Measurements from ENCODE around the gene GTF3C1.

GTF3C1 gene

DNA sequence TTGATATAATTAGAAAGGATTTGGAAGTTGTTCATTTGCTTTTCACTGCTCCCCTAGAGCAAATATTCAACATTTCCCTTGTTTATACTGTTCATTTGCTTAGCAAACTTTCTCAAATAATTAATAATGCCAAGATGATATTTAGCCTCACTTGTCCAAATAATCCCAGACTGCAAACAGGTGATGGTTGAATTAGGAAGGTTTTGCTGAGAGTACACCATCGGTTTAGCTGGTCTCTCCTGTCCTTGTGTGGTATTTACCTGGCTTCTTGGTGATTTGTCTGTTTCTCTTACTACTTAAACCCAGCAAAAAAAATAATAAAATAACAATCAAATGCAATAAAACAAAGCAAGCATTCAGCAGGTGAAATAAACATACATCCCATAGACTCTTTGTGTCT is 6.8 kb upstream of the GTF3C1 start:
- Histone ChIP-seq H3K9ac (ENCODE audit: low read length) (no peak overlapping the region), H4K20me1 (ENCODE audit: insufficient read depth, low read length) (no peaks in the 10 kb centered on the region), H3K27me3 (ENCODE audit: low read depth, low read length) (no peaks in the 10 kb centered on the region), H3K79me2 (ENCODE audit: low read length) (no peaks in the 10 kb centered on the region), H3K9me3 (ENCODE audit: insufficient read depth, low read length) (no peaks in the 10 kb centered on the region), H2AFZ (ENCODE audit: low read depth, low read length) (no peak overlapping the region), H3K4me2 (ENCODE audit: low read length) (no peak overlapping the region), H3K4me1 (ENCODE audit: low read length) (no peaks in the 10 kb centered on the region), H3K27ac (ENCODE audit: low read length) (no peak overlapping the region), H3K4me3 (ENCODE audit: low read length) (no peak overlapping the region), H3K36me3 (replicated peaks; ENCODE audit: low read depth, low read length) (no peaks in the 10 kb centered on the region)
- no peak for TF ChIP-seq EZH2phosphoT487 (IDR thresholded peaks at IDR 0.05; ENCODE audit: low read depth)
- TF ChIP-seq, protein P1, sequence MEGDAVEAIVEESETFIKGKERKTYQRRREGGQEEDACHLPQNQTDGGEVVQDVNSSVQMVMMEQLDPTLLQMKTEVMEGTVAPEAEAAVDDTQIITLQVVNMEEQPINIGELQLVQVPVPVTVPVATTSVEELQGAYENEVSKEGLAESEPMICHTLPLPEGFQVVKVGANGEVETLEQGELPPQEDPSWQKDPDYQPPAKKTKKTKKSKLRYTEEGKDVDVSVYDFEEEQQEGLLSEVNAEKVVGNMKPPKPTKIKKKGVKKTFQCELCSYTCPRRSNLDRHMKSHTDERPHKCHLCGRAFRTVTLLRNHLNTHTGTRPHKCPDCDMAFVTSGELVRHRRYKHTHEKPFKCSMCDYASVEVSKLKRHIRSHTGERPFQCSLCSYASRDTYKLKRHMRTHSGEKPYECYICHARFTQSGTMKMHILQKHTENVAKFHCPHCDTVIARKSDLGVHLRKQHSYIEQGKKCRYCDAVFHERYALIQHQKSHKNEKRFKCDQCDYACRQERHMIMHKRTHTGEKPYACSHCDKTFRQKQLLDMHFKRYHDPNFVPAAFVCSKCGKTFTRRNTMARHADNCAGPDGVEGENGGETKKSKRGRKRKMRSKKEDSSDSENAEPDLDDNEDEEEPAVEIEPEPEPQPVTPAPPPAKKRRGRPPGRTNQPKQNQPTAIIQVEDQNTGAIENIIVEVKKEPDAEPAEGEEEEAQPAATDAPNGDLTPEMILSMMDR (IDR thresholded peaks at IDR 0.05; ENCODE audit: low read depth, low read length), result no peak

DNA sequence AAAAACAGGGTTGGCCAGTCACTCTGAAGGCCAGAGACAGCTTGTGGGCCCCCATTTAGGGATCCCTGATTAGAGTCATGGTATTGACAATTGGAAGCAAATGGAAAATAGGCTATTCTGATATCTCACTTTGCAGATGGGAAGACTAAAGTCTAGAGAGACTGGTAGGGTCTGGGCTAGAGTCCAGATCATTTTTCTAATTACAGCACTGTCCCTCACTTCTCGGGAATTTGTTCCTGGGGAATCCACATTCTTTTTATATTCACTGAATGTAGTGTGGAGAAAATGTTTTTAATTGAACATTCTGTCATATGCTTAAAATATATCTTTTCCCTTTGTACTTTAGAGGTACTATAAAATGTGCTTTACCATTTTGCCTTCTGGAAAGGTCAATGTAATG is 1.3 kb upstream of the GTF3C1 start:
- peaks cover 37% of the 10 kb centered on the region for H3K79me2 ChIP-seq (ENCODE audit: low read length)
- no peaks in the 10 kb centered on the region for H3K36me3 ChIP-seq (replicated peaks; ENCODE audit: low read depth, low read length)
- H3K4me2 ChIP-seq (ENCODE audit: low read length), result peak overlapping the region; percentile 76
- H3K9ac ChIP-seq (ENCODE audit: low read length), result no peak overlapping the region
- H3K4me3 ChIP-seq (ENCODE audit: low read length), result peak overlapping the region; percentile 94
- TF ChIP-seq EZH2phosphoT487 (IDR thresholded peaks at IDR 0.05; ENCODE audit: low read depth), result no peak
- H3K4me1 ChIP-seq (ENCODE audit: low read length), result peaks cover 14% of the 10 kb centered on the region
- H3K27ac ChIP-seq (ENCODE audit: low read length), result no peak overlapping the region
- H2AFZ ChIP-seq (ENCODE audit: low read depth, low read length), result no peak overlapping the region
- no peaks in the 10 kb centered on the region for H3K9me3 ChIP-seq (ENCODE audit: insufficient read depth, low read length)
- H3K27me3 ChIP-seq (ENCODE audit: low read depth, low read length), result no peaks in the 10 kb centered on the region
- 0 out of 2 replicates have a peak, but pooled peaks cover 5% of the 10 kb centered on the region for H4K20me1 ChIP-seq (ENCODE audit: insufficient read depth, low read length)

DNA sequence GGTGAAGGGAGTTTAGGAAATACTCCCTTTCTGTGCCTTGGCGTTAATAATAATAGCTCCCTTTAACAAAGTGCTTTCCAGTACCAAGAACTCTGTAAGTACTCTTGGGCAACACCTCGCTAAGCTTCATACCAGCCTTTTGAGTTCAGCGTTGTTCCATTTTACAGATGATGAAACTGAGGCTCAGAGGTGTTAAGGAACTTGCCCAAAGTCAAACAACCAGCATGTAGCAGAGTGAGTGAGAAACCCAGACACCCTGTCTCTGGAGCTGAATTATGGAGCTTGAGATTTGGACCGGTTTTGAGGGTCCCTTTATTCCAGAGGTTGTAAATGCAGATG is 838 bp upstream of the GTF3C1 start:
- H3K27ac ChIP-seq (ENCODE audit: low read length), result no peak overlapping the region
- 0 out of 2 replicates have a peak, but pooled peaks cover 5% of the 10 kb centered on the region for H4K20me1 ChIP-seq (ENCODE audit: insufficient read depth, low read length)
- no peaks in the 10 kb centered on the region for H3K9me3 ChIP-seq (ENCODE audit: insufficient read depth, low read length)
- TF ChIP-seq EZH2phosphoT487 (IDR thresholded peaks at IDR 0.05; ENCODE audit: low read depth), result no peak
- TF ChIP-seq, protein P1 (IDR thresholded peaks at IDR 0.05; ENCODE audit: low read depth, low read length), result no peak
- no peaks in the 10 kb centered on the region for H3K27me3 ChIP-seq (ENCODE audit: low read depth, low read length)
- H3K4me2 ChIP-seq (ENCODE audit: low read length), result peak overlapping the region; percentile 76
- H3K4me3 ChIP-seq (ENCODE audit: low read length), result peak overlapping the region; percentile 94
- H3K9ac ChIP-seq (ENCODE audit: low read length), result peak overlapping the region; percentile 77
- H3K79me2 ChIP-seq (ENCODE audit: low read length), result peaks cover 37% of the 10 kb centered on the region
- H3K36me3 ChIP-seq (replicated peaks; ENCODE audit: low read depth, low read length), result no peaks in the 10 kb centered on the region
- H3K4me1 ChIP-seq (ENCODE audit: low read length), result peaks cover 14% of the 10 kb centered on the region
- no peak overlapping the region for H2AFZ ChIP-seq (ENCODE audit: low read depth, low read length)

DNA sequence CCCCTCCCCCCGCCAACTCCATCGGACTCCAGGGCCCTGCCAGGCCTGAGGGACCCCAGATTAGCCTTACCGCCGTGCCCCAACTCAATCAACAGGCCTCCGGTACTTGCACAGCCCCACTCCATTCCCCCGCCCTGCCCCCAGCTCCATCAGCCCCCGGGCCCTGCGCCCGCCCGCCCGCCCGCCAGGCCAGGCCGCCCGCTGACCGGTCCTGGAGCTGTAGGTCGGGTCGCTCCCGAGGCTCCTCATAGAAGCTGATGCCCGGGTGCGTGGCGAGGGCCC is 308 bp downstream of the GTF3C1 start:
- Histone ChIP-seq H2AFZ (ENCODE audit: low read depth, low read length) (no peak overlapping the region), H3K27me3 (ENCODE audit: low read depth, low read length) (no peaks in the 10 kb centered on the region), H3K4me2 (ENCODE audit: low read length) (peak overlapping the region; percentile 88), H3K4me3 (ENCODE audit: low read length) (peak overlapping the region; percentile 95), H3K4me1 (ENCODE audit: low read length) (peaks cover 14% of the 10 kb centered on the region), H4K20me1 (ENCODE audit: insufficient read depth, low read length) (0 out of 2 replicates have a peak, but pooled peaks cover 5% of the 10 kb centered on the region), H3K9me3 (ENCODE audit: insufficient read depth, low read length) (no peaks in the 10 kb centered on the region), H3K27ac (ENCODE audit: low read length) (no peak overlapping the region), H3K9ac (ENCODE audit: low read length) (peak overlapping the region; percentile 76), H3K79me2 (ENCODE audit: low read length) (peaks cover 37% of the 10 kb centered on the region), H3K36me3 (replicated peaks; ENCODE audit: low read depth, low read length) (no peaks in the 10 kb centered on the region)
- TF ChIP-seq EZH2phosphoT487 (IDR thresholded peaks at IDR 0.05; ENCODE audit: low read depth), result no peak
- TF ChIP-seq, protein P1 (IDR thresholded peaks at IDR 0.05; ENCODE audit: low read depth, low read length), result no peak

DNA sequence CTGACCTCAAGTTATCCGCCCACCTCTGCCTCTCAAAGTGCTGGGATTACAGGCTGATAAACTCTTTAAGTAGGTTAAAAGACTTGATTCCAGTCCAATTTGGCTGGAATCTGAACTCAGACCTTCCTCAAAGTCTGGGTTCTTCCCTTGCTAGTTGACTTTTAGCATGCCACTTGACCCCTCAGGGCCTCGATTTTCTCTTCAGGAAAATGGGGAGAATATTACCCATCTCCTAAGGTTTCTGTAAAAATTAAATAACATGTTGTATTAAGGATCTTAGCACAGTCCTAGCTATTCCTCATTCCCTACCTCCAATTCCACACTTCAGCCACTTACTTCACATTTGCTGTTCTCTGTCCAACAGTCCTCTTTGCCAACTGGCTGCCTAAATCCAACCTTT is 1.9 kb downstream of the GTF3C1 start:
- Histone ChIP-seq H3K79me2 (ENCODE audit: low read length) (peaks cover 37% of the 10 kb centered on the region), H3K36me3 (replicated peaks; ENCODE audit: low read depth, low read length) (peaks cover 5% of the 10 kb centered on the region), H2AFZ (ENCODE audit: low read depth, low read length) (no peak overlapping the region), H3K4me1 (ENCODE audit: low read length) (peaks cover 14% of the 10 kb centered on the region), H4K20me1 (ENCODE audit: insufficient read depth, low read length) (0 out of 2 replicates have a peak, but pooled peaks cover 5% of the 10 kb centered on the region), H3K9me3 (ENCODE audit: insufficient read depth, low read length) (no peaks in the 10 kb centered on the region), H3K4me3 (ENCODE audit: low read length) (no peak overlapping the region), H3K4me2 (ENCODE audit: low read length) (no peak overlapping the region), H3K27me3 (ENCODE audit: low read depth, low read length) (no peaks in the 10 kb centered on the region), H3K9ac (ENCODE audit: low read length) (no peak overlapping the region), H3K27ac (ENCODE audit: low read length) (no peak overlapping the region)
- TF ChIP-seq, protein P1 (IDR thresholded peaks at IDR 0.05; ENCODE audit: low read depth, low read length), result no peak
- TF ChIP-seq EZH2phosphoT487 (IDR thresholded peaks at IDR 0.05; ENCODE audit: low read depth), result no peak

Measured in OCI-LY3 (cell line).